Right lobe of liver (tissue), 6 donors: ENCODE data around the gene IL1RL1. TPM values are rescaled to one million over a fixed set of nuclear protein-coding genes. Genes with fewer than 3 reads are reported as not detected.

ENCODE experiments used
- ATAC-seq, 4 donors: fragments of 200-7000 bp; cut with Tn5 transposase; one replicate each; pipeline ENCODE4 v1.9.1; 2020; ENCODE audit warnings: mild to moderate bottlenecking in 4 of 4, moderate library complexity in 4 of 4
- DNase-seq, 3 donors: peaks; one replicate each; pipeline ENCODE4 v3.0.0-alpha.2; 2020
- H3K27ac ChIP-seq, 3 donors: fragments of 200-600 bp; one replicate each; pipeline ENCODE4 v1.8.0; 2022
- H3K27me3 ChIP-seq, 2 donors: fragments of 200-600 bp; one replicate each; pipeline ENCODE4 v1.8.0; 2022
- H3K36me3 ChIP-seq, 4 donors: fragments of 200-600 bp; sonication (generic) in 1 of 4; one replicate each; pipeline versions ENCODE4 v1.5.1 to v1.8.0; 2017 to 2022; ENCODE audit warnings: control low read depth in 1 of 4
- H3K4me1 ChIP-seq, 4 donors: fragments of 200-600 bp; sonication (generic) in 1 of 4; one replicate each; pipeline versions ENCODE4 v1.5.1 to v1.8.0; 2017 to 2022; ENCODE audit warnings: control low read depth in 1 of 4
- H3K4me3 ChIP-seq, 3 donors: fragments of 200-600 bp; one replicate each; pipeline ENCODE4 v1.8.0; 2022
- H3K9me3 ChIP-seq, 4 donors: fragments of 200-600 bp; sonication (generic) in 1 of 4; one replicate each; pipeline versions ENCODE4 v1.5.1 to v1.8.0; 2017 to 2022; ENCODE audit warnings: control low read depth in 1 of 4
- CTCF ChIP-seq, 4 donors: fragments of 200-600 bp in 3 of 4; fragments of 450-650 bp in 1 of 4; IDR thresholded peaks; one replicate each; pipeline versions ENCODE4 v1.5.1 to v1.8.0; 2016 to 2022; ENCODE audit warnings: antibody characterized with exemption in 4 of 4, mild to moderate bottlenecking in 2 of 4
- POLR2A ChIP-seq: fragments of 450-650 bp; IDR thresholded peaks from one replicate; pipeline ENCODE4 v1.6.1; 2017; ENCODE audit warnings: antibody characterized with exemption, mild to moderate bottlenecking
- WGBS: methylation state at CpG from one replicate; pipeline ENCODE4 v1.1.6; 2018; ENCODE audit warnings: low coverage, low lambda C conversion rate; ENCODE audit not compliant: insufficient coverage; ENCODE audit errors: missing lambda C conversion rate; 5-methylcytosine and 5-hydroxymethylcytosine counted together
- intact Hi-C, 2 donors: fragments of 100-400 bp; cut with DNase I; formaldehyde crosslinking; loops; one replicate each; pipeline versions ENCODE4 v1.11.2 to v1.14.1; 2022
- total RNA-seq, 6 experiments: library from RNA; depleted of rRNA in 2 of 6; stranded (reverse); fragments of >200 nt in 2 of 6; fragmentation: NEBNext Ultra II Directional in 3 of 6; extraction: Animal tissue kit (Norgen Biotek cat#: 25700) in 3 of 6; gene quantifications; one replicate each; pipeline versions ENCODE4 v1.1.0 to v1.2.4, GENCODE V29; 2016 to 2023
- donor health status: DM: no; HTN: yes; CAD: no.
- donor health status: DM: no; HTN: no; CAD: no.
- donor health status: DM: no; HTN: no; CAD: no.
- donor health status: DM: no; HTN: yes; CAD: no.
- donor health status: DM: no; HTN: yes; CAD: no.

Gene IL1RL1
- total RNA-seq, 6 experiments from 2014 or later: 2.0 to 18.0 (median 4.2) TPM

DNA sequence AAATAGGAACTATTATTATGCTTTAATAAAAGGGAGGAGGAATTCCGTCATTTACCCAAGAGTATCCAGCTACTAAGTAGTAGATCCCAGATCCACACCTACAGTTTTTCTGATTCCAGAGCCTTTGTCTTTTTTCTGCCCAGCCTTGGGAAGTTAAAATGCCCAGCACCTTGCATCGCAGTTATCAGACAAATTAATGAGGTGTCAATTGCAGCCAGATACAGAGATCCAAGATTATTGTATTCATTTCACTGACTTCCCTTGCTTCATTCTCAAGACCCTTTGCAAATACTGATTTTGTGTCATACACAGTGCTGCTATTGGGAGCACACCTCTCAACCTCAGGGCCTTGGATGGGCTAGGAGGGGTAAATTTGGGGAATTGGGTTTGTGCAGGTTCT, 45.4 kb downstream of the IL1RL1 start:
- WGBS: 52% methylated on average over 2 of the region's 2 CpGs
- DNase-seq: no peak
- no peaks in the 10 kb centered on the region for H3K36me3 ChIP-seq
- H3K9me3 ChIP-seq: no peaks in the 10 kb centered on the region
- peaks cover 0 to 7% (median 0%) of the 10 kb centered on the region in 4 donors for H3K4me1 ChIP-seq
- intact Hi-C loops: no loop called here
- peak overlapping the region; percentile 78 to 95 (median 85) for H3K4me3 ChIP-seq
- ATAC-seq: no peak
- H3K27ac ChIP-seq: peak overlapping the region in 2 of 3 donors; percentile 86 to 94
- no peak for TF ChIP-seq POLR2A
- no peak for TF ChIP-seq CTCF (IDR thresholded peaks at IDR 0.05)
- no peaks in the 10 kb centered on the region for H3K27me3 ChIP-seq

GRCh38 chr2:102357937-102358336, 46.6 kb downstream of the IL1RL1 start:
- H3K4me3 ChIP-seq: no peak overlapping the region
- no peaks in the 10 kb centered on the region for H3K27me3 ChIP-seq
- no peak overlapping the region for H3K27ac ChIP-seq
- no peaks in the 10 kb centered on the region for H3K36me3 ChIP-seq
- H3K4me1 ChIP-seq: peaks cover 0 to 7% (median 0%) of the 10 kb centered on the region in 4 donors
- no peak for DNase-seq
- intact Hi-C loops: no loop called here
- ATAC-seq: no peak
- no peaks in the 10 kb centered on the region for H3K9me3 ChIP-seq
- TF ChIP-seq POLR2A (no peak), CTCF (IDR thresholded peaks at IDR 0.05) (no peak)
- whole genome bisulfite sequencing: 64% methylated on average over 2 of the region's 2 CpGs

DNA sequence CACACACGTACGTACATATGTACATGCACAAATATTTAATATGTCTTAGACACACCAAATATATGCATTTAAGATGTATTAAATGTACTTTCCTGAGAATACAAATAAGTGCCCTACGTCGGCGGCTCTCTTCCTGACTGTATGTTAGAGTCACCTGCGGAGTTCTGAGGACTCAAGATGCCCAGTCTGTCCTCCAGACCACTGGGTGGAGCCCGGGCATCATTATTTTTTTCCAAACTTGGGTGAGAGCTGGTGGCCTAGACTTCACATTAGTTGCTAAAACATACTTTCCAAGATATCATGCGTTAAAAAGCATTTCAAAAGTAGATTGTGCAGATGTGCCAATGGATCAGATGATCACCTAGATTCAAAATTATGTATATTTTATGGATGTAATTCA, 47.1 kb downstream of the IL1RL1 start:
- WGBS: 91% methylated on average over 8 of the region's 8 CpGs
- H3K9me3 ChIP-seq: no peaks in the 10 kb centered on the region
- H3K27ac ChIP-seq: no peak overlapping the region
- ATAC-seq: no peak
- TF ChIP-seq CTCF (IDR thresholded peaks at IDR 0.05) (no peak), POLR2A (no peak)
- peaks cover 0 to 7% (median 0%) of the 10 kb centered on the region in 4 donors for H3K4me1 ChIP-seq
- H3K27me3 ChIP-seq: no peaks in the 10 kb centered on the region
- H3K36me3 ChIP-seq: no peaks in the 10 kb centered on the region
- intact Hi-C loops: no loop called here
- no peak for DNase-seq
- H3K4me3 ChIP-seq: no peak overlapping the region

DNA sequence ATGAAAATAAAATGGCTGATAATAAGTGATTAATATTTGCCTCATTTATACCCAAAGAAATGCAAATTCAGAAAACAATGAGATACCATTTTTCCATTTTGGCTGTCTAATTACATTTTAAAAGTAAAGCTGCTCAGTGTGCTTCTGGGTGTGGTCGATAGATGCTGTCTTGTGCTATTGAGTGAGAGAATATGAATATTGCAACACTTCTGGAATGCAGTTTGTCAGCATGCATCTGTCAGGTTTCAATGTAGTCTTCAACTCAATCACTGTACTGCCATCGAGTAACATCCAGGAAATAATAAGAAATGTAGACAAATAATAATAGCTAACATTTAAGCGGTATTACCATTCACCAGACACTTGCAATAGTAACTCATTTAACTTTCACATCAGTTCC, 48.2 kb downstream of the IL1RL1 start:
- no peak for ATAC-seq
- Histone ChIP-seq H3K36me3 (no peaks in the 10 kb centered on the region), H3K4me3 (no peak overlapping the region), H3K4me1 (peaks cover 0 to 7% (median 0%) of the 10 kb centered on the region in 4 donors), H3K27ac (no peak overlapping the region), H3K27me3 (no peaks in the 10 kb centered on the region), H3K9me3 (no peaks in the 10 kb centered on the region)
- 80% methylated on average over 3 of the region's 3 CpGs for WGBS
- TF ChIP-seq CTCF (IDR thresholded peaks at IDR 0.05): no peak
- no peak for TF ChIP-seq POLR2A
- intact Hi-C loops: no loop called here
- no peak for DNase-seq
